ENCODE results near the gene HSF2.
A peak's percentile ranks its signal among the peaks of the same experiment; 100 is the strongest.

Gene HSF2, protein sequence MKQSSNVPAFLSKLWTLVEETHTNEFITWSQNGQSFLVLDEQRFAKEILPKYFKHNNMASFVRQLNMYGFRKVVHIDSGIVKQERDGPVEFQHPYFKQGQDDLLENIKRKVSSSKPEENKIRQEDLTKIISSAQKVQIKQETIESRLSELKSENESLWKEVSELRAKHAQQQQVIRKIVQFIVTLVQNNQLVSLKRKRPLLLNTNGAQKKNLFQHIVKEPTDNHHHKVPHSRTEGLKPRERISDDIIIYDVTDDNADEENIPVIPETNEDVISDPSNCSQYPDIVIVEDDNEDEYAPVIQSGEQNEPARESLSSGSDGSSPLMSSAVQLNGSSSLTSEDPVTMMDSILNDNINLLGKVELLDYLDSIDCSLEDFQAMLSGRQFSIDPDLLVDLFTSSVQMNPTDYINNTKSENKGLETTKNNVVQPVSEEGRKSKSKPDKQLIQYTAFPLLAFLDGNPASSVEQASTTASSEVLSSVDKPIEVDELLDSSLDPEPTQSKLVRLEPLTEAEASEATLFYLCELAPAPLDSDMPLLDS

DNA sequence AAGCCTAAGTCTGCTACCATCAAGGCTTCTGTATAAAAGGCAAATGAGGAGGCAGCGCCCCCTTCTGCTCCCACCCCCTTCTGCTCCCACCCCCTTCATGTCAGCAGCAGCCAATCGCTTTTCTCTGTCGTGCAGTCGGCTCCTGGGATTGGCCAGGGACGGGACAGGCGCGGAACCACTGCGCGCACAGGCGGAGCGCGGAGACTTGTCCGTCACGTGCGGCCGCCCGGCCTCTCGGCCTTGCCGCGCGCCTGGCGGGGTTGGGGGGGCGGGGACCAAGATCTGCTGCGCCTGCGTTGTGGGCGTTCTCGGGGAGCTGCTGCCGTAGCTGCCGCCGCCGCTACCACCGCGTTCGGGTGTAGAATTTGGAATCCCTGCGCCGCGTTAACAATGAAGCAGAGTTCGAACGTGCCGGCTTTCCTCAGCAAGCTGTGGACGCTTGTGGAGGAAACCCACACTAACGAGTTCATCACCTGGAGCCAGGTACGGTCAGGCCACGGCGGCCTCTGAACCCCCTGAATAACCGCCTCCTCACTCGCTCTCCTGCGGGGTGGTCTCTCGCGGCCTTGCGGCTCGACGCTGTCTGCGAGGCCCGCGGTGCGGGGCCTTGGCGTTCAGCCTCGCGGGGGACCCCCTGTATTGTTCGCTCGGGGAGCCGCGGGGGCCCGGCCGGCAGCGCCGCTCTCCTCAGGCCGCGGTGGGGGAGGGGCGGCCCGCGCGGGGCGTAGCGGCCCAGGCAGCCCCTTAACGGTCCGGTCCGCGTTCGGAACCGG is at the start of gene HSF2:
Gene HSF2, plus strand, starts transcription at position 305 of the 773 bp plus-strand sequence. Its CDS starts 86 bp downstream, at position 391.
- DNase-seq: peak; percentile 98

DNA sequence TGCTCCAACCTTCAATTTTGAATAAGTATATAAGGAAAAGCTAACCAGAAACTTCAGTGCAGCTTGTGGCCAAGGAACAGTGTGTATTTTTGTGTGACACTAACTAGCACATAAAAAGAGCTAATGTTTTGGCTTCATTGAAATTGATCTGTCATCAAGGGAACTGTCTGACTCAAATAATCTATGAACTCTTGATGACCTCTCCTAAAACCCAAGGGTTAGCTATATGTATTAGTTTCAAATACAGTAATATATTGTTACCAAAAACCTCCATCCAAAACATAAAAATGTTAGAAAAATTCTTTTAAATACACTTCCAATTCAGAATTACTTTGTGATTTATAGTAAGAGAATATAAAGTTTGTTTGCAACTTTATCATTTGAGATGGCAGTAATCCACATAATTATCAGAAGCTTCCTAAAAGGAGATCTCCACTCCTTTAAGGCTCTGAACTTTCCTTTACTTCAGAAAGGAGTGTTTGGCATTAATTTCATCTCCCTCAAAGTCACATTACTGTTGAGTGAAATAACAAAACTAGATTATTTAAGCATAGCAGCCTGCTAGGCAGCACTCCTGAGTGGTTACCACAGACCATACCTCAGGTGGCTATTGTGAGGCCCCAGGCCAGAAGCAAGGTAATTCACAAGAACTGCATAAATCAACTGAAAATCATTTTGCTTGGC is 46.3 kb upstream of the HSF2 start:
- no peak for DNase-seq

DNA sequence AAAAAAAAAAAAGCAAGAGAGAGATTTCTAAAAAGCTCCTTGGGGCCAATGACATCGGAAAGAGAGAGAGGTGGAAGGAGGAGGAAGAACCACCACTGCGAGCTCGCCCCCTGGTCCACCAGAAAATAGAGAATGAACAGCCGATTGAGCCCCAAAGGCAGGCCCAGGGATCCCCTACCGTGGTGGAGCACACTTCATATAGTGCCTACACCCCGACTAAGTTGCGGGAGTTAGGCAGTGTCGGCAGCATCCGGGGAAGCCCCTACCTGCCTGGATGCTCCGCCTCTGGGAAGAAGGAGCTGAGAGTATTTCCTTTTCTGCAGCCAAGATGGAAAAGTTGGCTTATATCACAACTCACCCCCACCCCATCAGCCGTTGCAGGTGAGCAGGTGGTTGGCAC is 38.6 kb upstream of the HSF2 start:
- no peak for DNase-seq

DNA sequence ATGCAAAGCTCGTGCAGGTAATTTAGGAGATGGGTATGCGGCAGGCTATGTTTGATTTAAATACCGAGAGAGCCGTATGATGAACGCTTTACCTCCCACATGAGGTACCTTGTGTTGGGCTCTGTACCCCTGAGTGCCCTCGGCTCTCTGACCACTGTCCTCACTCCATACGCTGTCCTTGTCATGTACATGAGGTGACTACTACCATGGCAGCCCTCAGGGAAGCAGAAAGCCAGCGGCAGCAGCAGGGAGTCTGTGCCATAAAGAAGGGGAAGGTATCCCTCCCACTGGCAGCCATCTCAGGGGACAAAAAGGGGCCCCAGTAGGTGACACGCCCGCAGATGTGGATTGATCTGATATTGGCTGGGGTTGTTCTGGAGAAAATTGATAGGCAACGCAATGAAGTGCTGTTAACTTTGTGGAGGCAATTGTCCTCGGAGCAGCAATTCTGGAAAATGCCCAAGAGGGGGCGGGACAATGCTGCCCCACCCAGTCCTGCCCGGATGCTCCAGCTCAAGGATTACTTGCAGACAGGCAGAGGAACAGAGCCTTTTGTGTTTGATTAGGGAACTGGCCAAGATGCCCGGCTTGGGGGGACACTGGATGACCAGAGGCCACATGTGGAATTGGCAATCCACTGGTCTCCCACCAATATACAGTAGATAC is 38.0 kb upstream of the HSF2 start:
- no peak for DNase-seq

DNA sequence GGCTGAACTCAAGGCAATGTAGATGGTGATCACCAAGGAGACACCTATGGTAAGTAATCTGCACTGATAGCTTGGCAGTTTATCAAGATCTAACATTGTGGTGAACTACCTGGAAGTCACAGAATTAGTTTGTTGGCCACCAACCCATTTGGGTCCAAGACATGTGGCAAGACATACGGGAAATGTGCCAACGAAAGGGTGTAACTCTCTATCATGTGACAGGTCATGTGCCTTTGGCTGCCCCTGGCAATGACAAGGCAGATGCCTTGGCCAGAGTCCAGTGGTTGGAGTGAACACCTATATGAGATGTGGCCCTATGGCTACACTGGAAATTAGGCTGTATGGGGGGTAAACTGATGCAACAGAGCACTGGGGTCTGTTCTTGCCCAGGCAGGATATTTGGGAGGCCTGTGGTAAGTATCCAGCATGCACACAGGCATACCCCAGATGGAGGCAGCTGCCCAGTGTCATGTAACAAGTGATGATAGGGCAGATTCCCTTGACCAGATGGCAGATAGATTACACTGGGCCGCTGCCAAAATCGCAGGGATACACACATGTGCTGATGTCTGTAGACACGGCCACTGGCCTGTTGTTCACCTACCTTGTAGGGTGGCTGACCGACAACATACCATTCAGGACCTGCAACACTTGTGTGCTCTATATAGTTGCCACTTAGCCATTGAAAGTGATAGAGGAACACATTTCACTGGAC is 35.5 kb upstream of the HSF2 start:
- DNase-seq: no peak

DNA sequence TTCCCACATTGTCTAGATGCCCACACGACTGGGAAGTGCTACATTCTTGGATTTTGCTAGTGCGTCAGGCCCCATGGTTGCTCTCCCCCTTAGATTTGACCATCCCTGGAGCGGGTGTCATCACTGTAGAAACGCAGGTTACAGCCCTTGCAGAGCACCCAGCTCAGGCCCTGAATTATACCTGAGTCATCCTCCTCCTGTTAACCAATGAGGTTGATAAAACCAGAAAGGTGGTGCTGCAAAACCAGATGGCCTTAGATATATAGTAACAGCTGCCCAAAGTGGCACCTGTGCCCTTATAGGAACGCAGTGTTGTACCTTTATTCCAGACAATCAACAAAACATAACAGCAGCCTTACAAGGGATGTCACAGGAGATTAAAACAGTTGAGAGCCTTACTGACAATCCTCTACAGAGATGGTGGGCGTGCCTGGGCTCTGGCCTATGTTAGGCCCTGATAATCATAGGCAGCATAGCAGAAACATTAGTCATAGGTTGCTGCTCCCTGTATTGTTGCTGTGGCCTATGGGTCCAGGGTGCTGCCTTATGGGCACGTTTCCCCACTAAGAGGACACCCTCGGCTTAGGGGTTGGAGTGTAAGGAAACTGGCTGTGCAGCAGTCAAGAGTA is 33.6 kb upstream of the HSF2 start:
- no peak for DNase-seq

DNA sequence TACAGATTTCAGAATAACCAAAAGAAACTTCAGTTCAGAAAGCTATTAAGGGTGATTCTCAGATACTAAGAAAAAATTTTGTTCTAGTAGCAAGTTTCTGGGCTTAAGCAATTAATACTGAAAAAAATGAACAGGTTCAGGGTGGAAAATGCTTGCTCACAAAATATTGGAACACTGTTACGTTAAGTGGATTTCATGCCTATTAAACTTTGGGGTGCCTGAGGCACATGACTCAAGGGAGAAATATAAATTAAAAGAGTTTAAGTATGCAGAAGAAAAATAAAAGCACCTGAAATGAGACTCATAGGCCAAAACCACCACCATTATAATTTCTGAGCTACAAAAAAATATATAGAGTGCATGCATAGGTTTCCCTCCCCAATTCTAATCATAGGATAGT is 32.3 kb upstream of the HSF2 start:
- no peak for DNase-seq

DNA sequence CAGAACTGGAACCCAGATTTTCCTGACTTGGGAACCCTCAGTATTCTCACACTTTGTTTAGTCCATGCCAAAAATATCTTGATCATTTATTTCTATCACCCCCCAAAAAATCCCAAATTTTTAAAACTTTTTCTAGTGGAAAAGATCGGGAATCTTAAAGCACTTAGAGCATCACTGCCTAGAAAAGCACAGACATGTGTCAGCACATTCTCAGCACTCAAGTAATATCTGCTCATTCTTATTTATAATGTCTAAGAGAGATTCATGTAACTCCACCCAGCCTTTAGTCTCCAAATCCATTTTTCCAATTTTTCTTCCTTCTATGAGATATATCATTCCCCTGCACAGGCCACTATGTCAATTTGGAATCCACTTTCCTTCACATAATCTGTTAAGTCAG is 29.9 kb upstream of the HSF2 start:
- no peak for DNase-seq

DNA sequence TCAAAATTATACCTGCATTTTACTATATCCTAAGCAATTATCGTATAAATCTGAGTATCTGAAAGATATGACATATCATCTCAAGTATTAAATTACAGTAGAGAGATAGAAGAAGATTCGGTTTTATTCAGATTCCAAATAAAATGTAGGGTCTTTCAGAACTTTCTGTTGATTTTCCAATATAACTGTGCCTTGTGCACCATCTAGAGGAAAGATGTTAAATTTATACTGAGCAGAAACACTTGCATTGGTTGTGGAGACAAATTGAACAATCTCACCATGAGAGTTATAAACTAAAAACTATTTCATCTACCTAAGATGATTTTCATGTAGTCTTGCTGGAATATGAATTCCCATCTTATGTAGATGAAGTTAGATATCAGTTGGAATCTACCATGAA is 26.8 kb upstream of the HSF2 start:
- DNase-seq: no peak

DNA sequence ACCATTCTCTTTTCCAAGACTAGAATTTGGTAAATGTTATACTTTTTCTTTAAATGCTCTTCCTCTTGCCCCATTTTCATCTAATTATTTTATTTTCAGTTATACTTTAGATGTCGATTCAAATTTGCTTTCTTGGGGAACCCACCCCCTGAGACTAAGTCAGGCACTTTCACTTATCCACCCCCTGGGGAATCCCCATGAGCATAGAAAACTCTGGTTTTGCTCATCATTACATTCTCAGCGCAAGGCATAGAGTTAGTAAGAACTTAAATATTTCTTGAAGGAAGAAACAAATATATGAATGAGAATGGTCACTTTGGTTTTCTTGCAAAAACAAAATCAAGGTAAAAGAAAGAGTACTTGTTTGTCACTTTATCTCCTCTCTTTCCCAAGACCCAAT is 25.1 kb upstream of the HSF2 start:
- no peak for DNase-seq

DNA sequence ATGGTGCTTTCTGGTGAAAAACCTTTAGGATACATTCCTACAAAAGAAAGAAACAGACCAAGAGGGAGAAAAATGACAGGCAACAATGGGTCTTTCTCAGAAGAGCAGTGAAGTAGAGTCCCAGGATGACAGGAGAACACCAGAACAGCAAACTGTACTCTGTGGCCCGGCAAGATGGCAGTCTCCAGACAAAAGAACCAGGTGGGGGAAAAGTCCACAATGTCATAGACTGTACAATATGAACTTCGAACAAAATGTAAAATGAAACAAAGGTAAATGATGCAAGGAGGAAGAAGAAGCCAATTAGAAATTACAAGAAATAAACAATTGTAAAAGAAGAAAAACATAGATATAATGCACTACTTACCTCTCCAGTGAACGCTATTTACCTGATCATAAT is 23.2 kb upstream of the HSF2 start:
- DNase-seq: no peak

DNA sequence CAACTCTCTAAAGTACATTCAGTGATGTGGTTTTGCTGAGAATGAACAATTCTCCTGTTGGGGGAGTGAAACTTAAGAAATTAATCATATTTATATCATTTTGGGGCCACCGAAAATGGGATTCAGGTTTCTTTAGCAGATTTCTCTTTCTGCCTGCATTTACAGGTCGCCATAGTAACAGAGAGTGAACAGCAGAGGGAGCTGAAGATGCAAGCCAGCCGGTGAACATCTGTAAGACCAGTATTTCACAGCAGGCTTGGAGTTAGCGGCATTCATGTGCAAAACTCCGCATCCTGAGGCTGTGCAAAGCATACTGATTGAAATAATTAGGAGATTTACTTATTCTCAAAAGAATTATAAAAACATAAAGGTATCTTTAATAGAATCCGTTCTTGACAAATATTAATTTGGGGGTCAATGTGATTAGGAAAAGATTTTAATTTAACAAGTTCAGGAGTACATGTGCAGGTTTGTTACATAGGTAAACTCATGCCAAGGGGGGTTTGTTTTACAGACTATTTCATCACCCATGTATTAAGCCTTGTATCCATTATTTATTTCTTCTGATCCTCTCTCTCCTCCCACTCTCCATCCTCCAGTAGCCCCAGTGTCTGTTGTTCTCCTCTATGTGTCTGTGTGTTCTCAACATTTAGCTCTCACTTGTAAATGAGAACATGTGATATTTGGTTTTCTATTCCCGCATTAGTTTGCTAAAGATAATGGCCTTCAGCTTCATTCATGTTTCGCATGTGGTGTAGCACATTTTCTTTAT is 17.8 kb upstream of the HSF2 start:
- DNase-seq: peak; percentile 45

DNA sequence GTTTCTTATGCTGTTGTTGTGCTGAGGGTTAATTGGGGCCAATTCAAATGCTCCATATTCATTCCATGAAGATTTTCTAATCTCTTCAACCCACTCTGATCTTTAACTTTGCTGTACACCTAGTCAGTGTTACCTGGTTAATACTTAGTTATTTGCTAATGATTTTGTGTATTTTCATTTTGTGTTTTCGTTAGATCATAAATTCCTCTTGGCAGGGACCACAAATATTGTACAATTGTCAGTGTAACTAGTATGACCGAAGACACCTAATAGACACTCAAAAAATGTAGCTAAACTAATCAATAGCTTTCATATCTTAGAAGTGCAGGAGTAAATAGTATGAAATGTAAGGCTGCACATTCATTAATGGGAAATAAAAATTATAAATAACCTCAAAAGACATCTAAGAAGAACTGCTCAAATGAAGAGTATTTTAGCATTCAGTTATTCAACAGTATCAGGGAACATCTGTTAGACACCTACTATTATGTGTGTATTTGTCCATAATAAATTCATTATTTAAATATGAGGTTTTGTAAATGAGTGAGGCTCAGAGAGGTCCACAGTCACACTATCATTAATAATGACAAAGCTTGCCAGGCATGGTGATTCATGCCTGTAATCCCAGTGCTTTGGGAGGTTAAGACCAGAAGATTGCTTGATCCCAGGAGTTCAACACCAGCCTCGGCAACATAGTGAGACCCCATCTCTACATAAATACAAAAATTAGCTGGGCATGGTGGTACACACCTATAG is 13.4 kb upstream of the HSF2 start:
- DNase-seq: no peak

DNA sequence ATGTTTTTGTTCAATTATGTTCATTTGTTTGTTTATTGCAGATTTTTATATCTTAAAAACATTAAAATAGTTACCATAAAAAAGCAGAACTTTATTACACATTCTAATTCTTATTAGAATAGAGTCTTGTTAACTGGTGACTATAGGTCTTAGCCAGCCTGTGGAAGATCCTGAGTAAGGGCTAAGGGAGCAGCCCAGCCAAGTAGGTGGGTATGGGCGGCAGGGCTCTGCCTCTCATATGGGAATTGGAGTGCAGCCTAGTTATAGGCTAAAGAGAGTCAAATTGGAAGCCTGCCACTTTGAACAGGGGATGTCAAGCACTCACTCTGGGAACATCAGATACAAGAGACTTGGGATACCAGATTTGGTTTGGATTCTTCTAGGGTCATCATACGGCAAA is 10.5 kb upstream of the HSF2 start:
- DNase-seq: no peak

DNA sequence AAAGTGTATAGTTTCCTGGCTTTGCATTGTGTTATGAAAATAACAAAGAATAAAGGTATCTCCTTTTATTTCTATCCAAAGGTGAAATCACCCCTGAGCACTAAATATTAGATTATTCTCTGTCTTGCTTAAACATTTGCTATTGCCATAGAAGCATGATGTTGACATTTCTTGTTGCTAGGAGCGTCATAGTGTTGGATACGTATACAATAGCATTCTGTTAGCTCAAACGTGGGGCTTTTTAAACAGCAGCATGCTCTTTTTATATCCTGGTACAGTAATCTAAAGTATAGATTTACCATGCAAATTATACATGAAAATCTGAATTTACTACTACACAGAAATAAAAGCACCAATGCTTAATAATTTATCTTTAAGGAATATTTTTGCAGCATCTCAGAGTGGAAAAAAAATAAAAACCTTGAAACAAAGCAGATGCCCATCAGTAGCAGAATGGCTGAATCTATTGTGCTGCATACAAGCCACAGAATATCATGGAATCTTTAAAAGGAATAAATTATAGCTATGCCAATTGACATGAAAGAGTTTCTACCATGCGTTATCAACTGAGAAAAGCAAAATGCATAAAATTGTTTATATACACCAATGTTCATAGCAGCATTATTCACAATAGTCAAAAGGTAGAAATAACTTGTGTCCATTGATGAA is 9.6 kb upstream of the HSF2 start:
- no peak for DNase-seq

DNA sequence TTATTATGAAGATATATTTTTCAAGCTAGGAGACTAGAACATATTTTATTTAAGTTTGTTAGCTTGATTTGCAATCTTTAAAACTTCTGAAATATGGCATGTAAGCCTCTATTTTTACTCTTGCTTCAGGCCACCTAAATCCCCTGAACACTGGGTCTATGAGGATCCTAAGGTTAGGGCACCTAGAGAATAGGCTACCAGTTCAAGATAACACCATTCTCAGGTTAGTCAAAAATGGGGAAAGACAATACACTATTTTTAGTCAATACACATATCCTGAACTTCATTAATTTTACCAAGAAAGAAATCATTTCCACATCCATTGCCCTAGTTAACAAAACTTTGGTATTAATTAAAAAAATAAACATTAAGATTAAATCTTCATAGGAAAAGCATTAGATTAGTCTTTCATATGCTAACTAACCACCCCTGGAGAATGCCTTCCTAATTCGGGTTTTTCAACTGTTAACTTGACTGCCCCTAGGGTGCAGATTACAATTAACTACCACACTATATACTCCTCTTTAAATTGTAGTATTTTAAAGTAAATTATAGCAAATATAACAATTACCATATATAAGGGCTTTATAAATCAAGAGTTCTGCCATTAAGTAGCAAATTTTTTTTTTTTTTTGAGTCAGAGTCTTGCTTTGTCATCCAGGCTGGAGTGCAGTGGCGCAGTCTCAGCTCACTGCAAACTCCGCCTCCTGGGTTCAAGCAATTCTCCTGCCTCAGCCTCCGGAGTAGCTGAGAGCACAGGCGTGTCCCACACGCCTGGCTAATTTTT is 6.7 kb upstream of the HSF2 start:
- DNase-seq: no peak

DNA sequence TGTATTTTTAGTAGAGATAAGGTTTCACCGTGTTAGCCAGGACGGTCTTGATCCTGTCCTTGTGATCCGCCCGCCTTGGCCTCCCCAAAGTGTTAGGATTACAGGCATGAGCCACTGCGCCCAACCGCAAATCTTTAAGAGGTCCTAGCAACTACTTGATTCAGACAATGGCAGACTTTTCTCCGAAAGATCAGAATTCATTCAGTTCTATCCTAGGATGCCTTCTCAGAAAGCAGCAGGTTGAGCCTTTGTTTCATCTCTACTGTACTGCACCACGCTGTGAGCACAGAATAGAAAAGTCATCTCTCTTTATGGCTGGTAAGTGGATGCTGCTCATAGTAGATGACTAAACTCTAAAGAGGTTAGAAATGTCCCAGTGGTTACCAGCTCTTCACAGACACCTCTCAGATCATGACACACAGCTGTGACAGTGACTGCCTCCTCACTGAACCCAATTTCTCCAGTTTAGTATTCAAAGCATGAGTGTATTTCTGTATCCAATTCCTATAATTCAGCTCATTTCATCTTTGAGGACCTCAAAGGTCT is 6.0 kb upstream of the HSF2 start:
- DNase-seq: no peak

DNA sequence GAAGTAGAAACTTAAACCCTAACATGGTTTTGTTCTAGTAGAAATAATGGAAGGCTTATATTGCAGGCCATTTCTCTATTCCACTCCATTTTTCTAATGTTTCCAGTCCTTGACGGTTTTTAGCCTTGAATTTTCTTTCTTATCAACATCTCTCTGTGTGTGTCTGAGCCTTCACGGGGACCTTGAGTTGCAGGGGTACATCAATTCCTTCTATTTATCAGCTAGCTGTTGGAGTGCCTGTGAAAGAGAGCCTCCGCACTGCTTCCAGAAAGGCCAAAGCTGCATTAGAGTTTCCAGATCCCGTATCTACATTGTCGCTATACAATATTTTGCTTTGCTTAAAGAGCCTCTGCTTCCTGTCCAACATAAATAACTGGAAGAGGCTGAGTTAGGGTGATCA is 5.4 kb upstream of the HSF2 start:
- no peak for DNase-seq

DNA sequence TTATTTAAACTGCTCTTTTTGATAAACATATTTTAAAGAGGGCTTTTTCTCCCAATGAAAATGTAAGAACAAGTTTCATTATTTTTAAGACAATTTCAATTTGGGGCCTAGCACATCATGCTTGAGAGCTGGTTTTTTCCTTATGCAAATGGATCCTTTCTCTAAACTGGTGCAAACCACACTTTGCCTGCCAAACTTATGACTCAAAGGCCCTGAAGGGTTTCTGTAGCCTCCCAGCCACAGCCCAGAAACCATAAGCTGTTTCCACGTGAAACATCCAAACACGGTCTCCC is 451 bp upstream of the HSF2 start:
- no peak for DNase-seq
